WERI-Rb-1 (cell line): ENCODE data around the gene ATP6V1G3.
"Not testable (repeated sequence)": the region's sequence is repeated elsewhere in the genome, so short reads cannot be mapped to it uniquely, and the experiment has no call there.

Experiments used
- DNase-seq: peaks from one replicate; pipeline ENCODE4 v3.0.0-alpha.2; 2020
- H3K27ac ChIP-seq: fragments of 250-450 bp; sonication (Bioruptor Pico); 2 replicates; pipeline ENCODE4 v1.5.1; 2020; ENCODE audit warnings: mild to moderate bottlenecking, moderate library complexity
- H3K27me3 ChIP-seq: fragments of 250-450 bp; sonication (Bioruptor Pico); 2 replicates; pipeline ENCODE4 v1.5.1; 2021; ENCODE audit warnings: mild to moderate bottlenecking, low read depth, moderate library complexity; ENCODE audit not compliant: insufficient read depth, severe bottlenecking
- H3K36me3 ChIP-seq: fragments of 250-450 bp; sonication (Bioruptor Pico); 2 replicates; pipeline ENCODE4 v1.5.1; 2020; ENCODE audit warnings: mild to moderate bottlenecking, moderate library complexity
- H3K4me3 ChIP-seq: 2 replicates; pipeline ENCODE4 v1.5.1; 2011; ENCODE audit warnings: low read depth, mild to moderate bottlenecking, control low read depth, low read length
- H3K9me3 ChIP-seq: fragments of 250-450 bp; sonication (Bioruptor Pico); 2 replicates; pipeline ENCODE4 v1.5.1; 2021; ENCODE audit warnings: mild to moderate bottlenecking, moderate library complexity; ENCODE audit not compliant: severe bottlenecking
- CTCF ChIP-seq: IDR thresholded peaks from 2 replicates; pipeline ENCODE4 v1.5.1; 2011; ENCODE audit warnings: low read depth, mild to moderate bottlenecking, control low read depth, inconsistent platforms, low read length

ATP6V1G3 gene

GRCh38 chr1:198480876-198481275 is 59.6 kb downstream of the ATP6V1G3 start:
- no peak overlapping the region for H3K4me3 ChIP-seq
- H3K9me3 ChIP-seq: no peaks in the 10 kb centered on the region
- no peaks in the 10 kb centered on the region for H3K36me3 ChIP-seq
- H3K27ac ChIP-seq: no peak overlapping the region
- no peaks in the 10 kb centered on the region for H3K27me3 ChIP-seq
- DNase-seq: no peak
- no peak for TF ChIP-seq CTCF

- H3K36me3 ChIP-seq, DNase-seq, H3K9me3 ChIP-seq, H3K27ac ChIP-seq, H3K27me3 ChIP-seq, H3K4me3 ChIP-seq: not testable (repeated sequence)
Measured at GRCh38 chr1:198477354-198477753, 63.1 kb downstream of the ATP6V1G3 start.
